Glomerular visceral epithelial cell (primary cell): Measurements from ENCODE around the gene NCR1.
"Not testable (repeated sequence)": the region's sequence is repeated elsewhere in the genome, so short reads cannot be mapped to it uniquely, and the experiment has no call there.

Experiments
- DNase-seq: peaks from one replicate; pipeline ENCODE4 v3.0.0-alpha.2; 2016; ENCODE audit errors: extremely low spot score

Gene NCR1

DNA sequence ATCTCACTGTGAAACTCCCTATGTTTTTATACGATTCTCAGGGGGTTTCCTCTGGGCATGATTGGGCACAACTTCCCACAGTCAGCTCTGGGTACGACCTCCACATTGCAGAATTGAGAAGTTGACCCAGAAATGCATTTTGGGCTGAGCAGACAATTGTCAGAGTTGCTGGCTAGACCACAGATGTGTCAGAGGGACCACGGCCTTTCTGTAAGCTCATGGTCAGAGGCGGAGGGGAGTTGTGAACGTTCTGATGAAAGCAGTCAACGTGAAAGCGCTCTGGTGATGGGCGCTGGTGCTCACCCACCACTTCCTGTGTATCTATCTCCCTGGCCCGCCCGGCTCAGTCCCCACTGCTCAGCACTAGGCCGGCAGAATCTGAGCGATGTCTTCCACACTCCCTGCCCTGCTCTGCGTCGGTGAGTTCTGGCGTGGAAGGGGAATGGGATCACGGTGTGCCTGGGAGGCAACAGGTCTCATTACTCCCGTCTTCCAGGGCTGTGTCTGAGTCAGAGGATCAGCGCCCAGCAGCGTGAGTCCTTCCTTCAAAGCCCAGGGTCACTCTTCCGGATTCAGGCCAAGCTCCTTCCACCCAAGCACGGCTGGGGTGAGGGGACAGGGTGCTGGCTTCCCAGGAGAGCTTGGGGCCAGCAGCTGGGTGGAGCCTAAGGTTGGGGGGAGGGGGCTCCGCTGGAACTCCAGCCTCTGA lies at the start of gene NCR1:
NCR1 (plus strand) TSS at position 346 of the 709 bp plus-strand sequence; CDS start at position 386, 40 bp downstream.
- DNase-seq: no peak

GRCh38 chr19:54858476-54858875 lies 47.5 kb upstream of the NCR1 start:
- not testable (repeated sequence) for DNase-seq

DNA sequence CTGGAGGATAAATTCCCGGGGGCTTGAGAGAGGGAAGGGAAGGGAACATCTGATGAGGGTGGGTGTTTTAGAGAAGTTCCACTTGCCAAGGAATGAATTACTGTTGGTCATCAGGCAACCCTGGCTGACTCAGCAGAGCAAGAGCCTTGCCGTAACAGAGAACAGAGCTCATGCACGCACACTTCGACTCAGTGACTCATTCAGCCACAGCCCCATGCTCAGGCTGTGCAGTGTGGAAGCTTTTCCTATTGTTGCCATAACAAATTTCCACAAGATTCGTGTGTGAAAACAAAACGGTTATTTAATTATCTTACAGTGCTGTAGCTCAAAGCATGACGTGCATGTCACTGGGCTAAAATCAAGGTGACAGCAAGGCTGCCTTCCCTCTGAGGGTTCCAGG lies 46.5 kb upstream of the NCR1 start:
- DNase-seq: peak; percentile 4

GRCh38 chr19:54863459-54863858 lies 42.5 kb upstream of the NCR1 start:
- DNase-seq: not testable (repeated sequence)

- DNase-seq: no peak
These were observed 34.3 kb upstream of the NCR1 start for GRCh38 chr19:54871696-54872095.

- no peak for DNase-seq
These were observed 32.0 kb upstream of the NCR1 start, which contains the start of gene FCAR for GRCh38 chr19:54873990-54874389. FCAR (plus strand) TSS chr19:54874235; CDS start chr19:54874290, 55 bp downstream.

DNA sequence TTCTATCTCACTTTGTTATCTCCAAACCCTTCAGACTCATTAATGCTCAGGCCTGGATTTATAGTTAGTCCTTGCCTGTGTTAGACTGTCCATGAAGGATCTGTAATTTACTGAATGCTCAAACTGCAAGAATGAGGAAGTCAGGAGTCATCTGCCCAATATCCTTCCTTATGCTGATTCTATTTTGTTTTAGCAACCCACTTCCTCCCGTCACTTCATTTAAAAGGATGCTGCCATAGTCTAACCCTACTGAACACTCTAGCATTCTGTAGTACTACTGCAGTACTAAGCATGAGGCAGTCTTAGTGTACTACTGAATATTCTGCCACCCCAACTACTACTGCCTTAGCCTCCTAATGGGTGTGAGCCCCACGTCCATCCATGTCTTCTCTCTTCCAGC lies 30.4 kb upstream of the NCR1 start:
- no peak for DNase-seq

GRCh38 chr19:54877471-54877870 lies 28.5 kb upstream of the NCR1 start:
- DNase-seq: no peak

GRCh38 chr19:54881884-54882283 lies 24.1 kb upstream of the NCR1 start:
- no peak for DNase-seq

GRCh38 chr19:54882758-54883157 lies 23.2 kb upstream of the NCR1 start:
- no peak for DNase-seq

GRCh38 chr19:54883228-54883627 lies 22.7 kb upstream of the NCR1 start:
- DNase-seq: no peak

DNA sequence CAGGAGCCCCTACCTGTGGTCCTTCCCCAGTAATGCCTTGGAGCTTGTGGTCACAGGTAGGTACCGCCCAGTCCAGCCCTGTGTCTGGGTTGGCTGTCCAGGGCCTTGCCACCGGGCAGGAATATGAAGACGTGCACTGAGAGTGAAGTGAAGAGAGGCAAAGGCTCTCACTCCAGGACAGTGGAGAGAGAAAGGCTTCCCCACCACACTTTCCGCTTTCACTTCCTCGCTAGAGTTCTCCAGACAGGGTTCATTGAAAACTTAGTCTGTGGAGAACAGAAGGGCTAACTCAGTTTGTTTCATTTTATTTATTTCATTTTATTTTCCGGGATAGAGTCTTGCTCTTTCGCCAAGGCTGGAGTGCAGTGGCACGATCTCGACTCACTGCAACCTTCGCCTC lies 17.7 kb upstream of the NCR1 start:
- no peak for DNase-seq

GRCh38 chr19:54889566-54889965 lies 16.4 kb upstream of the NCR1 start:
- DNase-seq: no peak

DNA sequence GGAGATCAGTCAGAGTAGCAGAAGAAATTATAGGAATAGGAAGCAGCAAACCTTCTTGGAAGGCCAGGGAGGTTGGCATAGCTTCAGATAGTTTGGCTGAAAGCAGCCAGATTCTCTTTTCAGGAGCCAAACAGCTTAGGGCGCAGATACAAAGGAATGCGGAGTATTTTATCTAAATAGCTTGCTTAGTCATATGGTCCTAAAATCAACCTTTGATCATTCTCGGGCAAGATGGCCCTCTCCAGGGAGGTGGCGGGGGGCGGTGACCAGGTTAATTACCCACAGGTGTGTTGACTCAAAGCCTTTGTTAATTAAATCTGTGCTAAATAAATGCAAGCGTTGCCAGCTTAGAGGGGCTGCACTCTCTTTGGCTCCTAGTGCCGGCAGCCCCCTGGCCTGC lies 12.5 kb upstream of the NCR1 start:
- no peak for DNase-seq

DNA sequence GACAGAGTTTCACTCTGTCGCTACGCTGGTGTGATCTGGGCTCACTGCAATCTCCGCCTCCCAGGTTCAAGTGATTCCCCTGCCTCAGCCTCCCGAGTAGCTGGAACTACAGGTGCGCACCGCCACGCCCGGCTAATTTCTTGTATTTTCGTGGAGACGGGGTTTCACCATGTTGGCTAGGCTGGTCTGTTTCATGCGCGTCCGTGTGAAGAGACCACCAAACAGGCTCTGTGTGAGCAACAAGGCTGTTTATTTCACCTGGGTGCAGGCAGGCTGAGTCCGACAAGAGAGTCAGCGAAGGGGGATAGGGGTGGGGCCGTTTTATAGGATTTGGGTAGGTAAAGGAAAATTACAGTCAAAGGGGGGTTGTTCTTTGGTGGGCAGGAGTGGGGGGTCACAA lies 11.8 kb upstream of the NCR1 start:
- not testable (repeated sequence) for DNase-seq

DNA sequence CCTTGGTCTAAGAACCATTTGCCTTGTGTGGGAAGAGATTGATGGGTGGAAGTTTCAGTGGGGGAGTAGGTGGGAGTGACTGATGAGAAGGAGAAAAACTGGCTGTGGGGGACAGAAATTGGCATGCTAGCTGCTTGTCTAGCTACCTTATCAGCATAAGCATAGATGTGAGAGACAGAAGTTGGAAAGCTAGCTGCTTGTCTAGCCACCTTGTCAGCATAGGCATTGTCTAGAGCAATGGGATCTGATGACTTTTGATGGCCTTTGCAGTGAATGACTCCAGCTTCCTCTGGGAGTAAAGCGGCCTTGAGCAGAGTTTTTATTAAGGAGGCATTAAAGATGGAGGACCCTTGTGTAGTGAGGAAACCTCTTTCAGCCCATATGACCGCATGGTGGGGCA lies 9.9 kb upstream of the NCR1 start:
- no peak for DNase-seq

DNA sequence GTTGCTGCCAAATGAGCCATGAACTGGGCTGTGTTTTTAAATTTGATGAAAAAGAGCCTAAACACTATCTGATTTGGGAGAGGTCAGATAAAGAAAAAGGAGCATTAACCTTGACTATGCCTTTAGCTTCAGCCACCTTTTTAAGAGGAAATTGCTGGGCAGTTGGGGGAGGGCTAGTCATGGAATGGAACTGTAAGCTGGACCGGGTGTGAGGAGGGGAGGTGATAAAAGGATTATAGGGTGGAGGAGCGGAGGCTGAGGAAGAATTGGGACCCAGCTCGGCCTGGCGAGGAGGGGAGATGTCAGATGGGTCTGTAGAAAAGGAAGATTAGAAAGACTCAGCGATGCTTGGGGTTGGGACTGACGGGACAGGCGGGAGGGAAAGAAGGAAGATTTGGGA lies 7.3 kb upstream of the NCR1 start:
- not testable (repeated sequence) for DNase-seq

DNA sequence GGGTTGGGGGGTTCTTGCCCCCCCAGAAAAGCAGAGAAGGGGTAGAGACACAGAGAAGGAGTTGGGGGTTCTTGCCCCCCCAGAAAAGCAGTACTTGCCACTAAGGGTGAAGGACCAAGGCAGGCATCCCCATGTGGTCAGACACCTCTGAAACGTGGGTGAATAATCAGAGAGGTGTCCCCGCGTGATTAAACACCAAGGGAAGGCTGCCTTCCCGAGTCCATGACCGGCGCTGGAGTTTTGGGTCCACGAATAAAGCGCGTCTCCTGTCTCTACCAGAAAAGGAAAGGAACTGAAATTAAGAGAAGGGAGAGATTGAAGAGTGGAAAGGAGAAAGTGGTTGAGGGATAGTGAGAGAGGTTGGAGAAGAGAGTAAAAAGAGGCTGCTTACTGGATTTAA lies 6.3 kb upstream of the NCR1 start:
- DNase-seq: not testable (repeated sequence)

- not testable (repeated sequence) for DNase-seq
These were observed 4.8 kb upstream of the NCR1 start for GRCh38 chr19:54901153-54901552.

DNA sequence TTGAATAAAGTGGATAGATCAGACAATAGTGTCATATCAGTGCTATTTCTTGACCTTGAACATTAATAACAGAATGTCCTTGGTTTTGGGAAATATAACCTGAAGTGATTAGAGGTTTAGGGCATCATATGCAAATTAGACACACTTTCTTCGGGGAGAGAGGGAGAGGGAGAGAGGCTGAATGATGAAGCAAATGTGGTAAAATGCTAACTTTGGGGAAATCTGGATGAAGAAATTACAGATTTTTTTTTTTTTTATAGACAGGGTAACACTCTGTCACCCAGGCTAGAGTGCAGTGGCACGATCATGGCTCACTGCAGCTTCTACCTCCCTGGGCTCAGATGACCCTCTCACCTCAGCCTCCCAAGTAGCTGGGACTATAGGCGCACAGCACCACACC lies 3.9 kb upstream of the NCR1 start:
- no peak for DNase-seq

DNA sequence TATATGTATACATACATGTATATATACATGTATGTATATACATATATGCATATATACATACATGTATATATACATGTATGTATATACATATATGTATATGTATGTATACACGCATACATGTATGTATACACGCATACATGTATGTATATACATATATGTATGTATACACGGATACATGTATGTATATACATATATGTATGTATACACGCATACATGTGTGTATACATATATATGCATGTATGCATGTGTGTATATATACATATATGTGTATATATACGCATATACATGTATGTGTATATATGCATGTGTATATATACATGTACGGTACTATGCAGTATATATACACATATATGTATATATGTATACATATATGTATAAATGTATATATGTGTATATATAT lies 2.6 kb upstream of the NCR1 start:
- no peak for DNase-seq

DNA sequence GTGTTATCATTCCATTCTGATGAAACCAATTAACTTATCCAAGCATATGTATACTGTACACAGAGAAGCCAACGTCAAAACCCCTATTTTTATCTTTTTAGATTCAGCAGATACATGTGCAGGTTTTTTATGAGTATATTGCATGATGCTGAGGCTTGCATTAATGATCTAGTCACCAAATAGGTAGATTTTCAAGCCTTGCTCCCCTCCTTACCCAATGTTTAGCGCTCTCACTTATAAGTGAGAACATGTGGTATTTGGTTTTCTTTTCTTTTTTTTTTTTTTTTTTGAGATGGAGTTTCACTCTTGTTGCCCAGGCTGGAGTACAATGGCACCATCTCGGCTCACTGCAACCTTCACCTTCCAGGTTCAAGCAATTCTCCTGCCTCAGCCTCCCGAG lies 1.7 kb upstream of the NCR1 start:
- not testable (repeated sequence) for DNase-seq

- no peak for DNase-seq
These were observed 536 bp upstream of the NCR1 start for GRCh38 chr19:54905421-54905802.

- DNase-seq: no peak
These were observed 871 bp downstream of the NCR1 start for GRCh38 chr19:54906819-54907218.
